ENCODE results near the gene DLGAP1.
"Not testable (repeated sequence)": the region's sequence is repeated elsewhere in the genome, so short reads cannot be mapped to it uniquely, and the experiment has no call there.

The DLGAP1 gene

GRCh38 chr18:3712491-3712890, 742.6 kb downstream of the DLGAP1 start:
- no peak for FAIRE-seq

- FAIRE-seq: no peak
These were observed 744.3 kb downstream of the DLGAP1 start for GRCh38 chr18:3710712-3711301.

- FAIRE-seq: no peak
These were observed 745.9 kb downstream of the DLGAP1 start for GRCh38 chr18:3709205-3709604.

GRCh38 chr18:3706279-3707097, 748.6 kb downstream of the DLGAP1 start:
- FAIRE-seq: peak; percentile 85

GRCh38 chr18:3704556-3705344, 750.4 kb downstream of the DLGAP1 start:
- peak; percentile 98 for FAIRE-seq

- FAIRE-seq: peak; percentile 86
These were observed 751.4 kb downstream of the DLGAP1 start for GRCh38 chr18:3703732-3704176.

GRCh38 chr18:3699707-3700567, 755.2 kb downstream of the DLGAP1 start:
- not testable (repeated sequence) for FAIRE-seq

GRCh38 chr18:3694030-3694778, 760.9 kb downstream of the DLGAP1 start:
- not testable (repeated sequence) for FAIRE-seq

GRCh38 chr18:3693410-3693809, 761.7 kb downstream of the DLGAP1 start:
- no peak for FAIRE-seq

- FAIRE-seq: no peak
These were observed 762.4 kb downstream of the DLGAP1 start for GRCh38 chr18:3692691-3693090.

- FAIRE-seq: no peak
These were observed 762.9 kb downstream of the DLGAP1 start for GRCh38 chr18:3692113-3692621.

GRCh38 chr18:3691705-3692104, 763.4 kb downstream of the DLGAP1 start:
- no peak for FAIRE-seq

GRCh38 chr18:3690764-3691066, 764.4 kb downstream of the DLGAP1 start:
- no peak for FAIRE-seq

- FAIRE-seq: no peak
These were observed 764.9 kb downstream of the DLGAP1 start for GRCh38 chr18:3689986-3690763.

GRCh38 chr18:3689091-3689490, 766.0 kb downstream of the DLGAP1 start:
- FAIRE-seq: no peak

GRCh38 chr18:3688690-3689089, 766.4 kb downstream of the DLGAP1 start:
- no peak for FAIRE-seq

- FAIRE-seq: no peak
These were observed 771.6 kb downstream of the DLGAP1 start for GRCh38 chr18:3683483-3683882.

GRCh38 chr18:3682061-3682460, 773.0 kb downstream of the DLGAP1 start:
- no peak for FAIRE-seq

- FAIRE-seq: no peak
These were observed 775.9 kb downstream of the DLGAP1 start for GRCh38 chr18:3679241-3679640.

- no peak for FAIRE-seq
These were observed 779.1 kb downstream of the DLGAP1 start for GRCh38 chr18:3675994-3676393.

GRCh38 chr18:3675446-3675845, 779.7 kb downstream of the DLGAP1 start:
- FAIRE-seq: no peak
